Ovary (tissue), 9 donors: ENCODE data around the gene INSIG1. TPM values are rescaled to one million over a fixed set of nuclear protein-coding genes. Genes with fewer than 3 reads are reported as not detected.

ENCODE experiments used
- DNase-seq, 5 donors: peaks; one replicate each; pipeline ENCODE4 v3.0.0-alpha.2; 2019 to 2020
- H3K27ac ChIP-seq, 2 donors: fragments of 200-600 bp; one replicate each; pipeline versions ENCODE4 v1.5.1 to v1.8.0; 2019 to 2022
- H3K27me3 ChIP-seq: fragments of 200-600 bp; one replicate; pipeline ENCODE4 v1.8.0; 2022
- H3K36me3 ChIP-seq: fragments of 200-600 bp; sonication (generic); one replicate; pipeline ENCODE4 v1.5.1; 2019
- H3K4me1 ChIP-seq: one replicate; pipeline ENCODE4 v1.8.1; 2013; ENCODE audit warnings: mild to moderate bottlenecking, moderate library complexity; ENCODE audit not compliant: insufficient read depth
- H3K4me3 ChIP-seq: fragments of 200-600 bp; sonication (generic); one replicate; pipeline ENCODE4 v1.5.1; 2017
- H3K9me3 ChIP-seq, 2 donors: fragments of 200-600 bp in 1 of 2; sonication (generic) in 1 of 2; one replicate each; pipeline versions ENCODE4 v1.5.1 to v1.8.1; 2013 to 2019; ENCODE audit warnings: mild to moderate bottlenecking in 1 of 2, moderate library complexity in 1 of 2
- CTCF ChIP-seq, 3 donors: fragments of 450-650 bp in 2 of 3; fragments of 200-600 bp in 1 of 3; IDR thresholded peaks; one replicate each; pipeline versions ENCODE4 v1.5.1 to v1.8.0; 2016 to 2022; ENCODE audit warnings: antibody characterized with exemption in 3 of 3, mild to moderate bottlenecking in 1 of 3
- EP300 ChIP-seq: sonication (generic); formaldehyde crosslinking; IDR thresholded peaks from one replicate; pipeline ENCODE4 v1.6.1; 2017; ENCODE audit warnings: antibody characterized with exemption
- POLR2A ChIP-seq: fragments of 450-650 bp; IDR thresholded peaks from one replicate; pipeline ENCODE4 v1.6.1; 2017; ENCODE audit warnings: antibody characterized with exemption, mild to moderate bottlenecking, moderate library complexity
- WGBS, 3 donors: extraction: QIAGEN DNeasy Blood & Tissue Kit in 1 of 3; methylation state at CpG; one replicate each; pipeline versions ENCODE4 v1.1.5 to v1.1.7; 2013 to 2017; 5-methylcytosine and 5-hydroxymethylcytosine counted together
- intact Hi-C, 4 donors: fragments of 100-400 bp; cut with DNase I; formaldehyde crosslinking; loops; one replicate each; pipeline versions ENCODE4 v1.11.0 to v1.15.1; 2022 to 2023
- polyA plus RNA-seq, 2 donors: library from polyadenylated mRNA; stranded (reverse); fragments of 200-250 nt in 1 of 2; fragments of 350-450 nt in 1 of 2; fragmentation: Illumina TruSeq in 1 of 2; extraction: RNeasy Lipid Tissue Mini Kit (QIAGEN cat#74804) in 1 of 2; gene quantifications; one replicate each; pipeline ENCODE4 v1.2.3, GENCODE V29; 2013 to 2014
- total RNA-seq, 7 donors: library from RNA; depleted of rRNA in 2 of 7; stranded (reverse); fragments of >200 nt in 2 of 7; fragmentation: NEBNext Ultra II Directional in 3 of 7; extraction: Animal tissue kit (Norgen Biotek cat#: 25700) in 3 of 7; gene quantifications; one replicate each; pipeline versions ENCODE4 v1.1.0 to v1.2.4, GENCODE V29; 2016 to 2023
- donor health status: DM: no; HTN: no; CAD: no; lungs with moderate emphysema.
- donor health status: DM: no; HTN: no; CAD: no.
- donor health status: Bipolar disorder and iron deficiency.
- donor health status: DM: yes; HTN: yes; CAD: no.
- donor health status: DM: no; HTN: no; CAD: no.
- donor health status: DM: yes; HTN: yes; CAD: no.

INSIG1 gene
- total and polyA plus RNA-seq, 9 donors, result 15.0 to 186 (median 30.5) TPM

GRCh38 chr7:155341463-155341983 is 43.8 kb downstream of the INSIG1 start:
- 46 to 53% (median 51%) methylated on average over 5 of the region's 5 CpGs for WGBS, 3 donors
- H3K9me3 ChIP-seq, result no peaks in the 10 kb centered on the region
- no peaks in the 10 kb centered on the region for H3K36me3 ChIP-seq
- no peak overlapping the region for H3K4me3 ChIP-seq
- no peak overlapping the region for H3K27ac ChIP-seq
- no peaks in the 10 kb centered on the region for H3K4me1 ChIP-seq
- no peak for DNase-seq
- TF ChIP-seq POLR2A, result no peak
- no peak for TF ChIP-seq CTCF (IDR thresholded peaks at IDR 0.05)
- TF ChIP-seq EP300, result no peak
- no peaks in the 10 kb centered on the region for H3K27me3 ChIP-seq
- intact Hi-C loops, result loop anchor here (5.0 to 10.0 kb wide), 3 partner anchors 147 to 414 kb away; partner anchors contain the start of gene PAXIP1 (in 1 of the 4)

DNA sequence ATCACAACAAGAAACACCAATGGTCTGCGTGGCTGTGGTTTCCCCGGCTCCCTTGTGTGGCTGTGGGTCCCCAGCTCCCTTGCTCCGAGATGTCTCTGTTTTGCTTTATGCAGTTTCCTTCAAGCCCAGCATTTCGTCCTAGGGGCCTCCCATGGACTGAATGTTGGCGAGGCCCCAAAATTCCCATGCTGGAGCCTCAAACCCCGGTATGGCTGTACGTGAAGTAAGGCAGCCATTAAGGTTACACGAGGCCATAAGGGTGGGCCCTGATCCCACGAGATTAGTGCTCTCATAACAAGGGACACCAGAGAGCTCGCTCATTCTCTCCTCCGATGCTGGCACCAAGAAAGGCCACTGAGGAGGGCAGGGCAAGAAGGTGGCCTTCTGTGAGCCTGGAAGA is 44.6 kb downstream of the INSIG1 start:
- Histone ChIP-seq H3K27me3 (no peaks in the 10 kb centered on the region), H3K36me3 (no peaks in the 10 kb centered on the region), H3K4me1 (no peaks in the 10 kb centered on the region), H3K27ac (no peak overlapping the region), H3K9me3 (no peaks in the 10 kb centered on the region), H3K4me3 (no peak overlapping the region)
- no peak for DNase-seq
- TF ChIP-seq POLR2A (no peak), EP300 (no peak)
- WGBS, 3 donors, result 70 to 78% (median 76%) methylated on average over 11 of the region's 11 CpGs
- intact Hi-C loops, result loop anchor here (5.0 to 10.0 kb wide), 3 partner anchors 148 to 415 kb away; partner anchors contain the start of gene PAXIP1 (in 1 of the 4)

GRCh38 chr7:155343150-155343549 is 45.5 kb downstream of the INSIG1 start:
- intact Hi-C loops, result loop anchor here (5.0 to 10.0 kb wide), 3 partner anchors 148 to 416 kb away; partner anchors contain the start of gene PAXIP1 (in 1 of the 4)
- no peak for TF ChIP-seq CTCF (IDR thresholded peaks at IDR 0.05)
- no peak for TF ChIP-seq EP300
- no peak for TF ChIP-seq POLR2A

GRCh38 chr7:155343661-155344121 is 46.0 kb downstream of the INSIG1 start:
- no peak overlapping the region for H3K27ac ChIP-seq
- WGBS, 3 donors, result 81 to 90% (median 88%) methylated on average over 11 of the region's 11 CpGs
- H3K4me1 ChIP-seq, result no peaks in the 10 kb centered on the region
- no peaks in the 10 kb centered on the region for H3K27me3 ChIP-seq
- no peak for DNase-seq
- H3K9me3 ChIP-seq, result no peaks in the 10 kb centered on the region
- H3K4me3 ChIP-seq, result no peak overlapping the region
- no peaks in the 10 kb centered on the region for H3K36me3 ChIP-seq
- TF ChIP-seq EP300, result no peak
- no peak for TF ChIP-seq POLR2A
- no peak for TF ChIP-seq CTCF (IDR thresholded peaks at IDR 0.05)
- intact Hi-C loops, result loop anchor here (2.0 to 10.0 kb wide), 4 partner anchors 149 to 416 kb away; partner anchors contain the start of gene PAXIP1 (in 1 of the 4)

More at GRCh38 chr7:155343150-155343549, 45.5 kb downstream of the INSIG1 start:
- H3K4me1 ChIP-seq, result no peaks in the 10 kb centered on the region
- no peaks in the 10 kb centered on the region for H3K27me3 ChIP-seq
- H3K4me3 ChIP-seq, result no peak overlapping the region
- no peak overlapping the region for H3K27ac ChIP-seq
- no peaks in the 10 kb centered on the region for H3K9me3 ChIP-seq
- no peaks in the 10 kb centered on the region for H3K36me3 ChIP-seq
- DNase-seq, result no peak
- 77 to 87% (median 83%) methylated on average over 7 of the region's 7 CpGs for WGBS, 3 donors

- H3K4me3 ChIP-seq, result no peak overlapping the region
Observed at GRCh38 chr7:155344270-155344617, 46.6 kb downstream of the INSIG1 start.

More at GRCh38 chr7:155344270-155344617, 46.6 kb downstream of the INSIG1 start:
- Histone ChIP-seq H3K27ac (no peak overlapping the region), H3K4me1 (no peaks in the 10 kb centered on the region), H3K36me3 (no peaks in the 10 kb centered on the region), H3K27me3 (no peaks in the 10 kb centered on the region), H3K9me3 (no peaks in the 10 kb centered on the region)
- DNase-seq, result no peak
- WGBS, 3 donors, result 45 to 58% (median 51%) methylated on average over 15 to 16 of the region's 16 CpGs
- intact Hi-C loops, result loop anchor here (2.0 to 10.0 kb wide), 4 partner anchors 149 to 417 kb away; partner anchors contain the start of gene PAXIP1 (in 1 of the 4)
- no peak for TF ChIP-seq POLR2A
- TF ChIP-seq CTCF (IDR thresholded peaks at IDR 0.05), result no peak
- no peak for TF ChIP-seq EP300
